Measurements from ENCODE around the gene VPS45.
A peak's percentile ranks its signal among the peaks of the same experiment; 100 is the strongest.

VPS45 gene

DNA sequence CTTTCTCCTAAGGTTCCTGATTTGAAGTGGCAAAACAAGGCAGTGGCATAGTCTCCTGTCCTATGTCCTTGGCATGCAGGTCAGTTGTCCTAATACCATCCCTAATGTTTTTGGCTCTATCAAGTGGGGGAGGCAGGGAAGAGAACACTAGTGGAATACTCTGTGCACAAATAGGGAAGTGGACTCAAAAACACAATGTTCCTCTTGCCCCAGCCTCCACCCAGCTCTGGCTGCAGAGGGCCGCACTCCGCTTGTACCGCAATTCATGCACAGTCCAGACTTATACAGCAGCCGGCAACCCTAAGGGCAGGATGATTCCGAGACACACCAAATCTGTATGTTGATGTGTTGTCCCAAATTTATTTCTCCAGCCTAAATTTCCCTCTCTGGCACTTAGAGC is 96.6 kb downstream of the VPS45 start:
- Histone ChIP-seq H3K4me3 (replicated peaks; ENCODE audit: insufficient read depth, low read length) (no peak overlapping the region), H3K27me3 (ENCODE audit: insufficient read depth, poor library complexity, severe bottlenecking) (no peaks in the 10 kb centered on the region), H3K27ac (replicated peaks) (peak overlapping the region; percentile 89)
- peak in 1 of 2 experiments; percentile 63 for DNase-seq (ENCODE audit: low read depth in 1 of 2, low spot score in 1 of 2)
- TF ChIP-seq POLR2AphosphoS5 (IDR thresholded peaks at IDR 0.05; ENCODE audit: low read depth) (no peak), GABPA (IDR thresholded peaks at IDR 0.05; ENCODE audit: low read depth) (no peak), SPI1 (IDR thresholded peaks at IDR 0.05; ENCODE audit: borderline replicate concordance, low read depth) (peak; percentile 88)
- TF ChIP-seq, protein P1, sequence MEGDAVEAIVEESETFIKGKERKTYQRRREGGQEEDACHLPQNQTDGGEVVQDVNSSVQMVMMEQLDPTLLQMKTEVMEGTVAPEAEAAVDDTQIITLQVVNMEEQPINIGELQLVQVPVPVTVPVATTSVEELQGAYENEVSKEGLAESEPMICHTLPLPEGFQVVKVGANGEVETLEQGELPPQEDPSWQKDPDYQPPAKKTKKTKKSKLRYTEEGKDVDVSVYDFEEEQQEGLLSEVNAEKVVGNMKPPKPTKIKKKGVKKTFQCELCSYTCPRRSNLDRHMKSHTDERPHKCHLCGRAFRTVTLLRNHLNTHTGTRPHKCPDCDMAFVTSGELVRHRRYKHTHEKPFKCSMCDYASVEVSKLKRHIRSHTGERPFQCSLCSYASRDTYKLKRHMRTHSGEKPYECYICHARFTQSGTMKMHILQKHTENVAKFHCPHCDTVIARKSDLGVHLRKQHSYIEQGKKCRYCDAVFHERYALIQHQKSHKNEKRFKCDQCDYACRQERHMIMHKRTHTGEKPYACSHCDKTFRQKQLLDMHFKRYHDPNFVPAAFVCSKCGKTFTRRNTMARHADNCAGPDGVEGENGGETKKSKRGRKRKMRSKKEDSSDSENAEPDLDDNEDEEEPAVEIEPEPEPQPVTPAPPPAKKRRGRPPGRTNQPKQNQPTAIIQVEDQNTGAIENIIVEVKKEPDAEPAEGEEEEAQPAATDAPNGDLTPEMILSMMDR (IDR thresholded peaks at IDR 0.05; ENCODE audit: insufficient read depth, low read length) = no peak
- TF ChIP-seq, protein P2, sequence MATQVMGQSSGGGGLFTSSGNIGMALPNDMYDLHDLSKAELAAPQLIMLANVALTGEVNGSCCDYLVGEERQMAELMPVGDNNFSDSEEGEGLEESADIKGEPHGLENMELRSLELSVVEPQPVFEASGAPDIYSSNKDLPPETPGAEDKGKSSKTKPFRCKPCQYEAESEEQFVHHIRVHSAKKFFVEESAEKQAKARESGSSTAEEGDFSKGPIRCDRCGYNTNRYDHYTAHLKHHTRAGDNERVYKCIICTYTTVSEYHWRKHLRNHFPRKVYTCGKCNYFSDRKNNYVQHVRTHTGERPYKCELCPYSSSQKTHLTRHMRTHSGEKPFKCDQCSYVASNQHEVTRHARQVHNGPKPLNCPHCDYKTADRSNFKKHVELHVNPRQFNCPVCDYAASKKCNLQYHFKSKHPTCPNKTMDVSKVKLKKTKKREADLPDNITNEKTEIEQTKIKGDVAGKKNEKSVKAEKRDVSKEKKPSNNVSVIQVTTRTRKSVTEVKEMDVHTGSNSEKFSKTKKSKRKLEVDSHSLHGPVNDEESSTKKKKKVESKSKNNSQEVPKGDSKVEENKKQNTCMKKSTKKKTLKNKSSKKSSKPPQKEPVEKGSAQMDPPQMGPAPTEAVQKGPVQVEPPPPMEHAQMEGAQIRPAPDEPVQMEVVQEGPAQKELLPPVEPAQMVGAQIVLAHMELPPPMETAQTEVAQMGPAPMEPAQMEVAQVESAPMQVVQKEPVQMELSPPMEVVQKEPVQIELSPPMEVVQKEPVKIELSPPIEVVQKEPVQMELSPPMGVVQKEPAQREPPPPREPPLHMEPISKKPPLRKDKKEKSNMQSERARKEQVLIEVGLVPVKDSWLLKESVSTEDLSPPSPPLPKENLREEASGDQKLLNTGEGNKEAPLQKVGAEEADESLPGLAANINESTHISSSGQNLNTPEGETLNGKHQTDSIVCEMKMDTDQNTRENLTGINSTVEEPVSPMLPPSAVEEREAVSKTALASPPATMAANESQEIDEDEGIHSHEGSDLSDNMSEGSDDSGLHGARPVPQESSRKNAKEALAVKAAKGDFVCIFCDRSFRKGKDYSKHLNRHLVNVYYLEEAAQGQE (IDR thresholded peaks at IDR 0.05; ENCODE audit: insufficient replicate concordance, low read depth) = no peak

DNA sequence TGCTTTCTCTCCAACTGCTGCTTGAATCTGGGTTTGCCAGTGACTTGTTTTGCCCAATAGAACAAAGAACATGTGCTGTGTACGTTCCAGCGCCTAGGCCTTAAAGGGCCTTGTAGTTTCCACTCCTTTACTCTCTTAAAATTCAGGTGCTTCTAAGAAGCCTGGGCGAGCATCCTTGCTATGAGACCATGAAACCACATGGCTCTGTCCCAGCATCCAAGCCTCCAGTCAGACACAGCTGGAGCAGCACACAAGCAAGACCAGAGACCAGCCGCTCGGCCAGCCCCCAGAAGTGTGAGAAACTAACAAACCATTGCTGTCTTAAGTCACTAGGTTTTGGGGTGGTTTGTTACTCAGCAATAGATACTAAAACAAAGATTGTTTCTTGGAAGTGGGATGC is 97.2 kb downstream of the VPS45 start:
- H3K27ac ChIP-seq (replicated peaks) = peak overlapping the region; percentile 89
- H3K27me3 ChIP-seq (ENCODE audit: insufficient read depth, poor library complexity, severe bottlenecking) = no peaks in the 10 kb centered on the region
- TF ChIP-seq POLR2AphosphoS5 (IDR thresholded peaks at IDR 0.05; ENCODE audit: low read depth) = no peak
- no peak for TF ChIP-seq GABPA (IDR thresholded peaks at IDR 0.05; ENCODE audit: low read depth)
- TF ChIP-seq, protein P1 (IDR thresholded peaks at IDR 0.05; ENCODE audit: insufficient read depth, low read length) = no peak
- no peak for TF ChIP-seq SPI1 (IDR thresholded peaks at IDR 0.05; ENCODE audit: borderline replicate concordance, low read depth)
- TF ChIP-seq, protein P2 (IDR thresholded peaks at IDR 0.05; ENCODE audit: insufficient replicate concordance, low read depth) = no peak
- no peak for DNase-seq (ENCODE audit: low read depth in 1 of 2, low spot score in 1 of 2)
- no peak overlapping the region for H3K4me3 ChIP-seq (replicated peaks; ENCODE audit: insufficient read depth, low read length)

DNA sequence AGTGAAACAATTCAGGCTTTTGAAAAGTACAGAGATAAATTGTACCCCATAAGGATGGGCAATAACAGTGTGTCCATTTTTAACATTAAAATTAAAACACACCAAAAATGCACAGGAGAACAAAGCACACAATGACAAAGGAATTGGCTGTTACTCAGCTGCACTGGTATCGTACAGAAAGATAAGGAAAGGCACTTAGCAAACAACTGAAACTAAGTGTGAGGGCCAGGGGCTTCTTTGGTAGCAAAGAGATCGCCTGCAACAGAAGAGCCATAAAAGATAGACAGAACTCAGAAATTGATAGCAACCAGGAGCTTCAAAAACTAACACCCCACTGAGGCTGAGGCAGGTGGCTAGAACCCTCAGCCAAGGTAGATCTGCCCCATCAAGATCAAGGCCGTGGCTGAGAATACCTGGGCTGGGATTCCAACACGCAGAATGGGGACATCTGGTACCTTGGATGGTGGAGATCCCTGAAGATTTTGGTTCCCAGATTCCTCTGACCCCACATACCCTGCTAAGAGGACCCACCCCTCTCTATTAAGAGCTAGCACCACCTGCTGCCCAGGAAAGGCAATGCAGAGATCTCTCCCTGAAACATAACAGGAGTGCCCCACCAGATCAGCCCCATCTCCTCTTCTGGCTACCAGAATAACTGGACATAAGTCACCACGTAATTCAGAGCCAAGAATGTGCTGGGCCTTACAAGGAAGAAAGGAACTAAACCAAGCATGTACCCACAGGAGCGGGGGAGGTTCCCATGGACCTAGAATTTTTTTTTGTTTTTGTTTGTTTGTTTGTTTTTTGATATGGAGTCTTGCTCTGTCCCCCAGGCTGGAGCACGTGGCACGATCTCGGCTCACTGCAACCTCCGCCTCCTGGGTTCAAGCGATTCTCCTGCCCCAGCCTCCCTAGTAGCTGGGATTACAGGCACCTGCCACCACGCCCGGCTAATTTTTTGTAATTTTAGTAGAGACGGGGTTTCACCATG is 98.3 kb downstream of the VPS45 start:
- DNase-seq (ENCODE audit: low read depth in 1 of 2, low spot score in 1 of 2) = peak in 1 of 2 experiments; percentile 59
- no peak overlapping the region for H3K4me3 ChIP-seq (replicated peaks; ENCODE audit: insufficient read depth, low read length)
- H3K27me3 ChIP-seq (ENCODE audit: insufficient read depth, poor library complexity, severe bottlenecking) = no peaks in the 10 kb centered on the region
- H3K27ac ChIP-seq (replicated peaks) = peak overlapping the region; percentile 89
- TF ChIP-seq GABPA (IDR thresholded peaks at IDR 0.05; ENCODE audit: low read depth) (no peak), POLR2AphosphoS5 (IDR thresholded peaks at IDR 0.05; ENCODE audit: low read depth) (no peak), SPI1 (IDR thresholded peaks at IDR 0.05; ENCODE audit: borderline replicate concordance, low read depth) (no peak)
- TF ChIP-seq, protein P1 (IDR thresholded peaks at IDR 0.05; ENCODE audit: insufficient read depth, low read length) = peak; percentile 60
- TF ChIP-seq, protein P2 (IDR thresholded peaks at IDR 0.05; ENCODE audit: insufficient replicate concordance, low read depth) = no peak
